Fibroblast of lung (primary cell): ENCODE results near the gene ATP2B2.
A peak's percentile ranks its signal among the peaks of the same experiment; 100 is the strongest.

ENCODE experiments used
- EZH2 ChIP-seq: IDR thresholded peaks from 2 replicates; pipeline ENCODE4 v1.5.1; 2012; ENCODE audit warnings: low read length, control low read depth, mild to moderate bottlenecking; ENCODE audit errors: missing control alignments
- TF ChIP-seq, protein P1 (sequence below), 2 donors: IDR thresholded peaks in 1 of 2; conservative IDR thresholded peaks in 1 of 2; 1 replicate in 1 of 2; 2 replicates in 1 of 2; pipeline ENCODE4 v1.5.1; 2011 to 2012; ENCODE audit warnings: low read length in 2 of 2, control low read depth in 1 of 2, inconsistent platforms in 1 of 2, low read depth in 1 of 2, mild to moderate bottlenecking in 1 of 2

GRCh38 chr3:10417847-10418246, 87.5 kb downstream of the ATP2B2 start:
- no peak for TF ChIP-seq EZH2
- TF ChIP-seq, protein P1, sequence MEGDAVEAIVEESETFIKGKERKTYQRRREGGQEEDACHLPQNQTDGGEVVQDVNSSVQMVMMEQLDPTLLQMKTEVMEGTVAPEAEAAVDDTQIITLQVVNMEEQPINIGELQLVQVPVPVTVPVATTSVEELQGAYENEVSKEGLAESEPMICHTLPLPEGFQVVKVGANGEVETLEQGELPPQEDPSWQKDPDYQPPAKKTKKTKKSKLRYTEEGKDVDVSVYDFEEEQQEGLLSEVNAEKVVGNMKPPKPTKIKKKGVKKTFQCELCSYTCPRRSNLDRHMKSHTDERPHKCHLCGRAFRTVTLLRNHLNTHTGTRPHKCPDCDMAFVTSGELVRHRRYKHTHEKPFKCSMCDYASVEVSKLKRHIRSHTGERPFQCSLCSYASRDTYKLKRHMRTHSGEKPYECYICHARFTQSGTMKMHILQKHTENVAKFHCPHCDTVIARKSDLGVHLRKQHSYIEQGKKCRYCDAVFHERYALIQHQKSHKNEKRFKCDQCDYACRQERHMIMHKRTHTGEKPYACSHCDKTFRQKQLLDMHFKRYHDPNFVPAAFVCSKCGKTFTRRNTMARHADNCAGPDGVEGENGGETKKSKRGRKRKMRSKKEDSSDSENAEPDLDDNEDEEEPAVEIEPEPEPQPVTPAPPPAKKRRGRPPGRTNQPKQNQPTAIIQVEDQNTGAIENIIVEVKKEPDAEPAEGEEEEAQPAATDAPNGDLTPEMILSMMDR (conservative IDR thresholded peaks at IDR 0.05 in 1 of 2, IDR thresholded peaks at IDR 0.05 in 1 of 2; ENCODE audit: low read depth in 1 of 2, low read length in 2 of 2) = peak; percentile 26 to 34
